HG03469 (cell line): ENCODE measurements around the gene DERA.

ENCODE experiments used
- ATAC-seq: cut with Tn5 transposase; IDR thresholded peaks from one replicate; pipeline ENCODE4 v1.9.1; 2021; ENCODE audit warnings: mild to moderate bottlenecking, moderate library complexity, moderate number of reproducible peaks; ENCODE audit not compliant: unreplicated experiment

The DERA gene

GRCh38 chr12:16062611-16063010 lies 151.5 kb downstream of the DERA start:
- ATAC-seq = no peak

GRCh38 chr12:16063726-16064125 lies 152.6 kb downstream of the DERA start:
- ATAC-seq = no peak

- no peak for ATAC-seq
These were observed 159.0 kb downstream of the DERA start for GRCh38 chr12:16070113-16070512.

- no peak for ATAC-seq
These were observed 161.5 kb downstream of the DERA start for GRCh38 chr12:16072678-16073077.

- no peak for ATAC-seq
These were observed 163.8 kb downstream of the DERA start for GRCh38 chr12:16074894-16075293.

GRCh38 chr12:16075887-16076286 lies 164.8 kb downstream of the DERA start:
- ATAC-seq = no peak

GRCh38 chr12:16076557-16076956 lies 165.4 kb downstream of the DERA start:
- ATAC-seq = peak; percentile 84

- no peak for ATAC-seq
These were observed 165.9 kb downstream of the DERA start for GRCh38 chr12:16076970-16077522.

- ATAC-seq = no peak
These were observed 175.3 kb downstream of the DERA start for GRCh38 chr12:16086462-16086861.

- no peak for ATAC-seq
These were observed 175.8 kb downstream of the DERA start for GRCh38 chr12:16086942-16087341.
